Small intestine (tissue), 7 donors: Measurements from ENCODE around the gene SIRT2. TPM values are rescaled to one million over a fixed set of nuclear protein-coding genes. Genes with fewer than 3 reads are reported as not detected.

Experiments used
- DNase-seq, 2 donors: peaks; one replicate each; pipeline versions ENCODE4 v3.0.0 to v3.0.0-alpha.2; 2013
- FAIRE-seq: peaks from 2 replicates; lab custom pipeline; 2012; peaks lifted over from hg19 to GRCh38; lab: Jason Lieb, UNC
- H3K27ac ChIP-seq, 3 donors: one replicate each; pipeline ENCODE4 v1.5.1; 2013; ENCODE audit warnings: low read length in 2 of 3, mild to moderate bottlenecking in 2 of 3, control low read depth in 1 of 3, inconsistent platforms in 1 of 3, low read depth in 1 of 3, moderate library complexity in 1 of 3
- H3K27me3 ChIP-seq, 3 donors: one replicate each; pipeline ENCODE4 v1.6.1; 2013; ENCODE audit warnings: low read length in 3 of 3, inconsistent platforms in 1 of 3; ENCODE audit not compliant: control insufficient read depth in 3 of 3, insufficient read depth in 3 of 3
- H3K36me3 ChIP-seq, 3 donors: one replicate each; pipeline ENCODE4 v1.6.1; 2013; ENCODE audit warnings: low read length in 3 of 3, inconsistent platforms in 1 of 3, low read depth in 1 of 3, mild to moderate bottlenecking in 1 of 3, moderate library complexity in 1 of 3; ENCODE audit not compliant: control insufficient read depth in 3 of 3, insufficient read depth in 2 of 3
- H3K4me1 ChIP-seq, 3 donors: one replicate each; pipeline ENCODE4 v1.6.1; 2013; ENCODE audit warnings: low read length in 2 of 3, inconsistent platforms in 1 of 3, low read depth in 1 of 3, mild to moderate bottlenecking in 1 of 3, moderate library complexity in 1 of 3; ENCODE audit not compliant: control insufficient read depth in 3 of 3, insufficient read depth in 2 of 3
- H3K4me3 ChIP-seq, 3 donors: one replicate each; pipeline ENCODE4 v1.5.1; 2013; ENCODE audit warnings: low read length in 3 of 3, control low read depth in 1 of 3, inconsistent platforms in 1 of 3, low read depth in 1 of 3, mild to moderate bottlenecking in 1 of 3, moderate library complexity in 1 of 3
- H3K9me3 ChIP-seq, 2 donors: one replicate each; pipeline ENCODE4 v1.6.1; 2013; ENCODE audit warnings: low read depth in 1 of 2, low read length in 1 of 2; ENCODE audit not compliant: control insufficient read depth in 2 of 2, insufficient read depth in 1 of 2
- WGBS, 3 donors: extraction: QIAGEN DNeasy Blood & Tissue Kit; methylation state at CpG; one replicate each; pipeline ENCODE4 v1.1.7; 2013; 5-methylcytosine and 5-hydroxymethylcytosine counted together
- polyA plus RNA-seq, 4 donors: library from polyadenylated mRNA; stranded (reverse) in 3 of 4; unstranded in 1 of 4; fragments of 200-250 nt in 3 of 4; fragments of 120-200 nt in 1 of 4; gene quantifications; one replicate each; pipeline versions ENCODE4 v1.2.1 to v1.2.3, GENCODE V29; 2013
- donor health status: healthy with polysubstance abuse.
- donor health status: control.
- donor health status: control.
- donor health status: Bipolar disorder and iron deficiency.
- donor health status: healthy.

SIRT2 gene
- polyA plus RNA-seq, 4 donors: 35.4 to 80.3 (median 70.8) TPM

DNA sequence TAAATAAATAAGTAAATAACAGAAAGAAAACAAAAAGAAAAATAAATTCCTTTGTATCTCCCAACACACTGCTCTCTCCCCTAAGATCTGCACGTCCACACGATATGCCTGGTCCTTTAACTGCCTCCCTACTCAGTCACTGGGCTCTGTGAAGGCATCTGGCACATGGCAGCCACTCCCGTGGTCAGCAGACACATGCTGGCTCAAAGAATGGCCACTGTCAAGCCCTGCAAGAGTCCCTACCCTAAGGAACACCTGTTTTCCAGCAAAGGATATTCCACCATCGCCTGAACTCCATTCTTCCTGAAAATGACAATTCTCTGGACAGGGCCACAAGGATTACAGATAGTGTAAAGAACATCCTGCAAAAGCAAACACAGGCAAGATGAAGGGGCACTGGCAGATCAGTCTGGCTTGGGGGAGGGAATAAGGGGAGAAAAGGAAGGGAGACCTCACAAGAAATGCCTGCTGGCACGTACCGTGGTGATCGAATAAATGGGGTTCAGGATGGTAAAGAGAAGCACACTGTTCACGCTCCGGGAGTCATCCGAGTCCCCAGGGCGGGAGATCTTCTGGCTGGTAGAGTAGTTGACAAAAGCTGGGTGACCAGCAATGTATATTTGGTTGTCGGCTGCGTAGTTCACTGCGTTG is 53.9 kb downstream of the SIRT2 start:
- Histone ChIP-seq H3K4me1 (peaks cover 0 to 13% (median 2%) of the 10 kb centered on the region in 3 donors), H3K4me3 (no peak overlapping the region), H3K9me3 (no peaks in the 10 kb centered on the region), H3K27ac (no peak overlapping the region), H3K36me3 (peaks cover 35 to 79% (median 36%) of the 10 kb centered on the region in 3 donors), H3K27me3 (no peaks in the 10 kb centered on the region)
- 92% methylated on average over 14 of the region's 14 CpGs for WGBS, 3 donors
- FAIRE-seq (no peak), DNase-seq (no peak)

DNA sequence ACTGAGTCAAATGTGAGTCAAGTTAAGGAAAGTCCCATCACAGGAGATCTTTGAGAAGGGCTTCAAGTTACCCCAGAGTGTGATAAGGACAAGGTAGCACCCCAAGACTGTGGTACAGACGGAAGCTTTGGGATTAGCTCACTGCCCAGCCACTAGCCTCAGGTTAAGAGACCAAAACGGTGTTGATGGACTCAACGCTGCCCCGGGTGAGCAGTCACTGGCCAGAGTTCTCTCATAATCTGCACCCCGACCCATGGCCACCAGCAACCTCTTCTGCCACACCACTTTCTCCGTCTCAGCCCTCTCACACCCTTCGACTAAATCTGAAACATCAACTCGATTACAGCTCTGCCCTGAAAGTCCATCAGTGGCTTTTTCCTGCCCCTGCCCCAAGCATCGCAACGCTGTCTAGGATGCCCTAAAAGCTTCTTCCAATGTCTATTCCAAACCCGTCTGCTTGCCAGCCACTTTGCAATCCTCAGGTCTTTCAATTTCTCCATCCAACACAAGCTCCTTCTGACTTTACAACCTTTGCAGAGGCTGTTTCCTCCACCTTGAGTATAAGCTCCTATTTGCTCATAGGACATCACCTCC is 55.2 kb downstream of the SIRT2 start:
- peaks cover 45 to 92% (median 47%) of the 10 kb centered on the region in 3 donors for H3K36me3 ChIP-seq
- H3K27me3 ChIP-seq: no peaks in the 10 kb centered on the region
- DNase-seq (no peak), FAIRE-seq (no peak)
- H3K4me1 ChIP-seq: peaks cover 0 to 18% (median 2%) of the 10 kb centered on the region in 3 donors
- WGBS, 3 donors: 83 to 89% (median 88%) methylated on average over 11 of the region's 11 CpGs
- no peak overlapping the region for H3K4me3 ChIP-seq
- H3K27ac ChIP-seq: no peak overlapping the region
- H3K9me3 ChIP-seq: no peaks in the 10 kb centered on the region

DNA sequence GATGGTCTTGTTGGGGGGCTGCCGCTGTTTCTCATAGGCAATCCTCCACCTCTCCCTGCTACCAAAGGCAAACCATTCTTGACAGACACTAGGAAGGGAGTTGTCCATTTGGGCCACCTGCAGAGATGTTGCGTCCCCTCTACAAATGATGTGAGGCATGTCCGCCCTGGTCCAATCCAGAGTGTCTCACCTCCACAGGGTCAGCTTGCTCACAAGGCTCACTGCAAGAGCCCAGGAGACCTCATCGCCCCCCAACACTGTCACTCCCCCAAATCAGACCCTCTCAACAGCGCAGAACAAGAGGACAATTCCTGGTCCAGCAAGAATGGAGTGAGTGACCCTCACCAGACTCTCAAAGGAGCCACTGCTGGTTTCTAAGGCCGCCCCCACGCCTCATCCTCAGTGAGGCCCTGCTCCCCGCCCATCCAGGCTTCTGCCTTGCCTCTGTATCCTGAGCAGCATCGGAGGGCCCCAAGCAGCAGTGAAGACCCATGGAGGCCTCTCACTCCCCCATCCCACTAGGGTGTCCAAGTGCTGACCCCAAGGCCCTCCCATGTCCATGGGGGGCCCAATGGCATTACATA is 56.2 kb downstream of the SIRT2 start:
- FAIRE-seq (no peak), DNase-seq (no peak)
- peaks cover 0 to 28% (median 2%) of the 10 kb centered on the region in 3 donors for H3K4me1 ChIP-seq
- H3K27ac ChIP-seq: peak overlapping the region in 1 of 3 donors; percentile 79
- no peak overlapping the region for H3K4me3 ChIP-seq
- H3K36me3 ChIP-seq: peaks cover 49 to 98% (median 56%) of the 10 kb centered on the region in 3 donors
- H3K9me3 ChIP-seq: no peaks in the 10 kb centered on the region
- no peaks in the 10 kb centered on the region for H3K27me3 ChIP-seq
- 96 to 97% (median 96%) methylated on average over 9 of the region's 9 CpGs for WGBS, 3 donors

DNA sequence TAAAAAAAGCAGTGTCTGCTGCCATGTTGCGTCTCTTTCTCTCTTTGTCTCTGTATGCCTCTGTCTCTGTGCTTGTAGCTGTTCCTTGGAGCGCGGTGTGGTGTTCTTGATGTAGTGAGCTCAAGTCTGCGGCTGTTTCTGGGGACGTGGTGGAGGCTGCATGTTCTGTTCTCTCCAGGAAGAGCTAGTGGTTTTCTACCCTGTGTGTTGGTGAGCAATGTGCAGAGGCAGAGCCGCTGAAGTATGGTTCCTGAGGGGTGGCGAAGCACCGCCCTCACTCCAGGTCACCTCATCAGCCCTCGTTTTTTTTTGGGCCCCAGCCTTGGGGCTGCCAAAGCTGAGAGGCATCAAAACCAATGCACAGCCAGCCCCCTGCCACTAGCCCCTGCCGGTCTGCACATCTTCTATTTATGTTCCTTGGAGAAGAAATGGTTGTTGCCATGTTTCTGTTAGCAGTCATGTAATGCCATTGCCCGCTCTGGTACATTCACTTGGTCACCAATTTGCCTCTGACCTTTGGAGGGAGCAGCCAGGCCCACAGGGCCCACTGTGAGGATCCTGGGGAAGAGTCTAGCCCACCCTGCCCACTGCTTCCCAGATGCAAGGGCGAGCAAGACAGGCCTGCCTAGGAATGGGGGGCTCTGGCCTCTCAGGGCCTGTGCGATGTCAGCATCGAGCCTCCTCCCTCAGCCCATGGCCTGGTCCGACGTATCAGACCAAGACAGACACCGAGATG is 56.8 kb downstream of the SIRT2 start:
- 65 to 88% (median 80%) methylated on average over 17 of the region's 17 CpGs for WGBS, 3 donors
- no peaks in the 10 kb centered on the region for H3K27me3 ChIP-seq
- H3K9me3 ChIP-seq: no peaks in the 10 kb centered on the region
- FAIRE-seq: no peak
- peak in 1 of 2 donors; percentile 78 for DNase-seq
- H3K4me1 ChIP-seq: peaks cover 0 to 31% (median 0%) of the 10 kb centered on the region in 3 donors
- H3K36me3 ChIP-seq: peaks cover 54 to 99% (median 63%) of the 10 kb centered on the region in 3 donors
- H3K27ac ChIP-seq: peak overlapping the region in 1 of 3 donors; percentile 79
- no peak overlapping the region for H3K4me3 ChIP-seq

DNA sequence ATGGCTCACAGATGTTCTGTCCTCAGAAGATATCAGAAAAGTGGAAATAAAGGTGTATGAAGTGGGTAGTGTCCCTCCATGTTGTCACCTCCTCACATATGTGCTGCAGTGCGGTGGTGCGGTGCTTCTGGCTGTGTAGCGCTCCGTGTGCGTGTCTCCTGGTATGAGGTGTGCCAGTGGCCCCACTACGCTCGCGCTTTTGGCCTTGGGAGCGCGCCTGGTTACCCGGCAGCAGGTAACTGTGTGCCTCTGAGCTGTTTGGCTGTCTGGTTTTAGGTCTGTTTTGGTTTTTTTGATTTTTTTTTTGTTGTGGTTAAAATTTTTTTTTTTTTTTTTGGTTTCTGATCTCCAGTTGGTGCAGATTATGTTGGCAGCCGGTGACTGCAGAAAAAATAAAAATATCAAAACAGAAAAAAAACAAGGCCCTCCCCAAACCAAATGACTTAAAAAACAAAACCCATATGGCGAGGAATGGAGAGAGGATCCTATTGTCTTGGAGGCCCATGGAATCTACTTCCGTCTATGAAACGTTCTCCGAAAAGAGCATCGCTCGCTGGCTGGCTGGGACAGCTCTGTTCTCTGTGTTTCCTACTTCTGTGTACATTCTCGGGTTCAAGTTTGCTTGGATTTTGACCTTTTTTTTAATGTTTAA is 57.5 kb downstream of the SIRT2 start:
- H3K27ac ChIP-seq: peak overlapping the region in 1 of 3 donors; percentile 79
- no peaks in the 10 kb centered on the region for H3K27me3 ChIP-seq
- H3K4me1 ChIP-seq: peaks cover 0 to 31% (median 0%) of the 10 kb centered on the region in 3 donors
- peaks cover 56 to 99% (median 62%) of the 10 kb centered on the region in 3 donors for H3K36me3 ChIP-seq
- H3K4me3 ChIP-seq: no peak overlapping the region
- peak in 1 of 2 donors; percentile 44 for DNase-seq
- no peak for FAIRE-seq
- no peaks in the 10 kb centered on the region for H3K9me3 ChIP-seq
- 78 to 89% (median 82%) methylated on average over 19 of the region's 19 CpGs for WGBS, 3 donors

DNA sequence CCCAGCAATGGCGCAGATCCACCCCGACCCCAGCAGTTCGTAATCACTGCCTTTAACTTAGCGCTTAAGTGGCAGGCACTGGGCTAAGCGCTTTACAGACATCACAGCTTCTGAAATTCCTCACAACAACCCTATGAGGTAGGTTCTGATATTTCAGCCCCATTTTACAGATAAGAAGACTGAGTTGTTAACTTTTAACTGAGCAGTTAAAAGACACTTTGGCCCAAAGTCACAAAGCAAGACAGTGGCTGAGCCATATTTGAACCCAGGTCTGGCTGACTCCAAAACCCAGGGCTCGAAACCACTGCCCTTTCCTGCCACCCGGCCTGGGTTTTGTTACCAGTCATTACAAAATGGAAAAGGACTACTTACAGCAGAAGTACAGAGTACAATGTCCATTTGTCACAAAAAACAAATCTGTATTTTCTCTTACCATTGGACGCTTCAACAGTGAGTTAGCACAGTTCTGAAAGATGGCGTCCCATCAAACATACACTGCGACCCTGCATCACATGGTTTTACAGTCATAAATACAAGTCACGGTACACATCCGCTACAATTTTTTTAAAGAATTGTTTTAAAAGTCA is 58.1 kb downstream of the SIRT2 start:
- Histone ChIP-seq H3K4me1 (peaks cover 0 to 36% (median 0%) of the 10 kb centered on the region in 3 donors), H3K9me3 (no peaks in the 10 kb centered on the region), H3K27me3 (no peaks in the 10 kb centered on the region), H3K4me3 (no peak overlapping the region), H3K36me3 (peaks cover 56 to 97% (median 65%) of the 10 kb centered on the region in 3 donors), H3K27ac (peak overlapping the region in 1 of 3 donors; percentile 22)
- FAIRE-seq: no peak
- WGBS, 3 donors: 87 to 89% (median 89%) methylated on average over 12 of the region's 12 CpGs
- DNase-seq: no peak

DNA sequence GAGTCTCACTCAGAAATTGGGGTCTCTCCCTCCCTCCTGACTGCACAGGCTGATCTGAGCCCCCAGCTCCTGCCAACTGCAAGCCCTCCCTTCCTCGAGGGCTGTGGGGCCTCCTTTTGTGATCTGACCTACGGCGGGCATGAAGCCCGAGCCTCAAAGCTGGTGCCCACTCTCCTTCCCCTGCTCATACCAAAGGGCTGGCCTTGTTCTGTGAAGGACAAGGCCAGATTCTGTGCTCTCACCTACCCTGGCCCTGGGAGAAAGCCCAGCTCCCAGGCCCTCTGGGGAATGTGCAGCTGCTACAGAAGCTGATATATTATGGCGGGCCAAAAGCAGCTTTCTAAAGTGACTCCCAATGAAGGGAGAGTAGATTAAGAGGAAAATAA is 58.8 kb downstream of the SIRT2 start:
- Histone ChIP-seq H3K4me1 (peaks cover 0 to 36% (median 0%) of the 10 kb centered on the region in 3 donors), H3K9me3 (no peaks in the 10 kb centered on the region), H3K36me3 (peaks cover 52 to 97% (median 67%) of the 10 kb centered on the region in 3 donors), H3K27me3 (no peaks in the 10 kb centered on the region), H3K4me3 (no peak overlapping the region), H3K27ac (no peak overlapping the region)
- 72 to 94% (median 93%) methylated on average over 5 of the region's 5 CpGs for WGBS, 3 donors
- DNase-seq: no peak
- no peak for FAIRE-seq
